ENCODE results near the gene KHDC4. TPM values are rescaled to one million over a fixed set of nuclear protein-coding genes. Genes with fewer than 3 reads are reported as not detected.
A peak's percentile ranks its signal among the peaks of the same experiment; 100 is the strongest.

Gene KHDC4
- total and polyA plus RNA-seq, 2 of the 4 experiments (the other 2 are of a cell fraction) = 28.0 to 29.9 TPM

- TF ChIP-seq FOS (IDR thresholded peaks at IDR 0.05; ENCODE audit: low read depth, low read length) (no peak), CHD1 (IDR thresholded peaks at IDR 0.05; ENCODE audit: low read depth, low read length) (no peak)
Observed at GRCh38 chr1:155934936-155935590, 850 bp upstream of the KHDC4 start (continued).

- Histone ChIP-seq H3K4ac (ENCODE audit: low read depth, low read length) (peak overlapping the region; percentile 97), H3K4me3 (ENCODE audit: insufficient read depth, low read depth, low read length) (peak overlapping the region; percentile 78), H3K23ac (ENCODE audit: low read depth, low read length) (peak overlapping the region; percentile 91), H2BK15ac (ENCODE audit: low read depth, low read length) (no peak overlapping the region), H2BK5ac (ENCODE audit: low read depth, low read length, poor library complexity, severe bottlenecking) (peak overlapping the region; percentile 86), H3K56ac (ENCODE audit: extremely low read depth, insufficient read depth, low read length) (peak overlapping the region; percentile 90), H2BK20ac (ENCODE audit: low read depth, low read length) (no peak overlapping the region), H2AK9ac (replicated peaks; ENCODE audit: low read depth, low read length, poor library complexity) (peak overlapping the region; percentile 97), H4K8ac (ENCODE audit: low read depth in 2 of 2, low read length in 2 of 2) (peak overlapping the region; percentile 40 to 94), H4K5ac (ENCODE audit: low read depth, low read length) (peak overlapping the region; percentile 84), H3K4me2 (ENCODE audit: low read depth, low read length) (peak overlapping the region; percentile 98), H3K36me3 (ENCODE audit: control insufficient read depth, insufficient read depth, low read length) (peaks cover 30% of the 10 kb centered on the region), H3K27me3 (ENCODE audit: control insufficient read depth, insufficient read depth, low read length) (no peaks in the 10 kb centered on the region), H3K4me1 (ENCODE audit: control insufficient read depth, insufficient read depth, low read length) (peaks cover 7% of the 10 kb centered on the region), H3K18ac (ENCODE audit: low read depth, low read length) (no peak overlapping the region; the same call in 1 of the 2 replicates), H2AK5ac (ENCODE audit: low read depth, low read length) (peak overlapping the region; percentile 98), H3K27ac (ENCODE audit: insufficient read depth, low read length) (peak overlapping the region; percentile 93), H3K9me1 (ENCODE audit: insufficient read depth, low read length) (0 out of 2 replicates have a peak, but pooled peaks cover 2% of the 10 kb centered on the region), H2BK120ac (ENCODE audit: low read depth, low read length) (peak overlapping the region; percentile 51; the same call in 1 of the 2 replicates), H3K79me1 (ENCODE audit: low read depth in 1 of 2, low read length in 2 of 2) (peaks cover 0 to 43% of the 10 kb centered on the region in 2 experiments; a peak in 3 of 4 replicates), H2AFZ (replicated peaks; ENCODE audit: low read length, poor library complexity) (peak overlapping the region; percentile 72), H3K14ac (replicated peaks; ENCODE audit: low read depth, low read length) (peak overlapping the region; percentile 96), H4K20me1 (ENCODE audit: insufficient read depth, low read length) (peaks cover 37% of the 10 kb centered on the region), H3K9ac (ENCODE audit: low read depth, low read length) (peak overlapping the region; percentile 94), H3K9me3 (ENCODE audit: control insufficient read depth, insufficient read depth, low read length) (no peaks in the 10 kb centered on the region), H4K91ac (ENCODE audit: insufficient read depth, low read depth, low read length) (peak overlapping the region; percentile 85)
- in situ Hi-C loops (cut with MboI; ENCODE audit: low sequenced_read_pairs) (no loop called here), dilution Hi-C loops (cut with HindIII; ENCODE audit: low sequenced_read_pairs, unreplicated experiment) (no loop called here), intact Hi-C loops (cut with micrococcal nuclease) (no loop called here)
- ChIA-PET POLR2A (ENCODE audit: unreplicated experiment) (interaction anchor here (1.1 kb wide), 1 partner anchor 45 kb away, joined by 3 read pairs; the partner anchor contains the start of gene ARHGEF2), CTCF (interaction anchor here (1.4 kb wide), 1 partner anchor 16 kb away, joined by 4 read pairs; no protein-coding TSS in a partner anchor)
- BruUV-seq (replicated peaks) = no TSS peak
- ATAC-seq (ENCODE audit: low read depth) (no peak), DNase-seq (no peak)
- WGBS, 2 experiments (ENCODE audit: extremely low coverage in 2 of 2, insufficient read length in 1 of 2) = 0 to 96% methylated on average over 2 to 4 of the region's 10 CpGs
- TF ChIP-seq POLR2A (IDR thresholded peaks at IDR 0.05; ENCODE audit: low read depth, low read length) (no peak), BHLHE40 (IDR thresholded peaks at IDR 0.05; ENCODE audit: low read depth, low read length) (no peak), MXI1 (IDR thresholded peaks at IDR 0.05; ENCODE audit: borderline replicate concordance, low read depth, low read length) (no peak), RFX5 (IDR thresholded peaks at IDR 0.05; ENCODE audit: low read depth, low read length) (no peak), CEBPB (IDR thresholded peaks at IDR 0.05; ENCODE audit: low read depth, low read length) (no peak), ELK1 (IDR thresholded peaks at IDR 0.05; ENCODE audit: borderline replicate concordance, low read depth, low read length) (no peak), USF2 (IDR thresholded peaks at IDR 0.05; ENCODE audit: low read depth, low read length) (no peak), MAZ (IDR thresholded peaks at IDR 0.05; ENCODE audit: borderline replicate concordance, low read depth, low read length) (no peak), RAD21 (IDR thresholded peaks at IDR 0.05; ENCODE audit: low read length) (no peak), FOS (IDR thresholded peaks at IDR 0.05; ENCODE audit: low read depth, low read length) (no peak), MAFK (IDR thresholded peaks at IDR 0.05; ENCODE audit: low read depth, low read length) (no peak), NFE2L2 (IDR thresholded peaks at IDR 0.05; ENCODE audit: low read depth, low read length) (no peak)
Observed at GRCh38 chr1:155933591-155934096, 569 bp downstream of the KHDC4 start.

Data from IMR-90 (cell line).